PC-9 (cell line): ENCODE results near the gene STRN3.

Source experiments
- EZH2 ChIP-seq: fragments of 200-600 bp; sonication (generic); IDR thresholded peaks from 2 replicates; pipeline ENCODE4 v1.8.0; 2017; ENCODE audit warnings: antibody characterized with exemption, low read depth
- TF ChIP-seq, protein P1 (sequence below): fragments of 200-600 bp; sonication (generic); conservative IDR thresholded peaks from 2 replicates; pipeline ENCODE4 v1.6.1; 2017; ENCODE audit warnings: mixed run types, antibody characterized with exemption, mild to moderate bottlenecking, moderate library complexity

DNA sequence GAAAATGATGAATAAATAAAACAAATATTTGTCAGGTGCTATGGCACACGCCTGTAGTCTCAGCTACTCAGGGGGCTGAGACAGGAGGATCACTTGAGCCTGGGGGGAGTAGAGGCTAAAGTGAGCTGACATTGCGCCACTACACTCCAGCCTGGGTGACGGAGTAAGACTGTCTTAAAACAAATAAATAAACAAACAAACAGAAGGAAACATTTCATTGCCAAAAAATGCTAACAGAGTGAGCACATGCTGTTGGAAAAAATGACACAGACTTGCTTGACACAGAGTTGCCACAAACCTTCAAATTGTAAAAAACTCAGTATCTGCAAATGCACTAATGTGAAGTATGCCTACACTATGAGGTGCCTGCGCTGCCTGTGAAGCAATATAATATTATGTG is 51.6 kb downstream of the STRN3 start:
- TF ChIP-seq, protein P1, sequence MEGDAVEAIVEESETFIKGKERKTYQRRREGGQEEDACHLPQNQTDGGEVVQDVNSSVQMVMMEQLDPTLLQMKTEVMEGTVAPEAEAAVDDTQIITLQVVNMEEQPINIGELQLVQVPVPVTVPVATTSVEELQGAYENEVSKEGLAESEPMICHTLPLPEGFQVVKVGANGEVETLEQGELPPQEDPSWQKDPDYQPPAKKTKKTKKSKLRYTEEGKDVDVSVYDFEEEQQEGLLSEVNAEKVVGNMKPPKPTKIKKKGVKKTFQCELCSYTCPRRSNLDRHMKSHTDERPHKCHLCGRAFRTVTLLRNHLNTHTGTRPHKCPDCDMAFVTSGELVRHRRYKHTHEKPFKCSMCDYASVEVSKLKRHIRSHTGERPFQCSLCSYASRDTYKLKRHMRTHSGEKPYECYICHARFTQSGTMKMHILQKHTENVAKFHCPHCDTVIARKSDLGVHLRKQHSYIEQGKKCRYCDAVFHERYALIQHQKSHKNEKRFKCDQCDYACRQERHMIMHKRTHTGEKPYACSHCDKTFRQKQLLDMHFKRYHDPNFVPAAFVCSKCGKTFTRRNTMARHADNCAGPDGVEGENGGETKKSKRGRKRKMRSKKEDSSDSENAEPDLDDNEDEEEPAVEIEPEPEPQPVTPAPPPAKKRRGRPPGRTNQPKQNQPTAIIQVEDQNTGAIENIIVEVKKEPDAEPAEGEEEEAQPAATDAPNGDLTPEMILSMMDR = no peak
- no peak for TF ChIP-seq EZH2
